Progenitor cell of endocrine pancreas (in vitro differentiated cells): ENCODE results near the gene NME7. TPM values are rescaled to one million over a fixed set of nuclear protein-coding genes. Genes with fewer than 3 reads are reported as not detected.

ENCODE experiments used
- DNase-seq: peaks from one replicate; pipeline ENCODE4 v3.0.0; 2021; ENCODE audit warnings: low spot score; ENCODE audit not compliant: unreplicated experiment
- H3K27ac Mint-ChIP-seq: 2 replicates; pipeline ENCODE4 v1.8.0; 2021; ENCODE audit warnings: mild to moderate bottlenecking, moderate library complexity, mixed read lengths
- H3K27me3 Mint-ChIP-seq: 2 replicates; pipeline ENCODE4 v1.8.0; 2021; ENCODE audit warnings: mixed read lengths
- H3K36me3 Mint-ChIP-seq: 2 replicates; pipeline ENCODE4 v1.8.0; 2022; ENCODE audit warnings: mixed read lengths; ENCODE audit not compliant: insufficient read depth
- H3K4me1 Mint-ChIP-seq: 2 replicates; pipeline ENCODE4 v1.8.0; 2021; ENCODE audit warnings: low read depth, mixed read lengths
- H3K4me3 Mint-ChIP-seq: 2 replicates; pipeline ENCODE4 v1.8.0; 2021; ENCODE audit warnings: low read depth, mild to moderate bottlenecking, moderate library complexity, mixed read lengths
- H3K9me3 Mint-ChIP-seq: 2 replicates; pipeline ENCODE4 v1.8.0; 2021; ENCODE audit warnings: low read depth, mixed read lengths
- total RNA-seq: library from RNA; stranded (reverse); gene quantifications from 2 replicates; pipeline ENCODE4 v1.2.1, GENCODE V29; 2021
- TF ChIP-seq, protein P1 (sequence below): fragments of 200-600 bp; sonication (generic); IDR thresholded peaks from one replicate; pipeline ENCODE4 v1.5.0; 2021; ENCODE audit warnings: antibody characterized with exemption, mild to moderate bottlenecking; ENCODE audit not compliant: unreplicated experiment

NME7 gene
- total RNA-seq, 1 donor from 2014 or later = 32.7 TPM

DNA sequence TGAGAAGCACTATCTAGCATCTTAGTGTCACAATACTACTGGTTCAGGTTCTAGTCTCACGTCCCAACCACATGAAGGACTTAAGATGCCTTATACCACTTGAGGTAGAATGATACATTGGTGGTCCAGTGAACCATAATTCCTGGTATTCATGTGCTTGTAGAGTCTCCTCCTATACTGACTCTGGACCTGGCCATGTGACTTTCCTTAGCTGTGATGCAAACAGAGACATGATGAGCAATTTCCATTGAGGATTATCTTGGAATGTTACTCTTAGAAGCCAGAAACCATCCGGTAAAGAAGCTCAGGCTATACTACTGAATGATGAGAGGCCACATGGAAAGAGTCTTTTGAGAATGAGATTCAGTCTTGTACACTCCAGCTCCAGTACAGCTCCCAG lies 105.7 kb downstream of the NME7 start:
- H3K4me1 Mint-ChIP-seq = no peaks in the 10 kb centered on the region
- H3K36me3 Mint-ChIP-seq = peaks cover 64% of the 10 kb centered on the region
- peaks cover 51% of the 10 kb centered on the region for H3K9me3 Mint-ChIP-seq
- no peak overlapping the region for H3K27ac Mint-ChIP-seq
- H3K4me3 Mint-ChIP-seq = no peak overlapping the region
- no peaks in the 10 kb centered on the region for H3K27me3 Mint-ChIP-seq
- DNase-seq = no peak
- TF ChIP-seq, protein P1, sequence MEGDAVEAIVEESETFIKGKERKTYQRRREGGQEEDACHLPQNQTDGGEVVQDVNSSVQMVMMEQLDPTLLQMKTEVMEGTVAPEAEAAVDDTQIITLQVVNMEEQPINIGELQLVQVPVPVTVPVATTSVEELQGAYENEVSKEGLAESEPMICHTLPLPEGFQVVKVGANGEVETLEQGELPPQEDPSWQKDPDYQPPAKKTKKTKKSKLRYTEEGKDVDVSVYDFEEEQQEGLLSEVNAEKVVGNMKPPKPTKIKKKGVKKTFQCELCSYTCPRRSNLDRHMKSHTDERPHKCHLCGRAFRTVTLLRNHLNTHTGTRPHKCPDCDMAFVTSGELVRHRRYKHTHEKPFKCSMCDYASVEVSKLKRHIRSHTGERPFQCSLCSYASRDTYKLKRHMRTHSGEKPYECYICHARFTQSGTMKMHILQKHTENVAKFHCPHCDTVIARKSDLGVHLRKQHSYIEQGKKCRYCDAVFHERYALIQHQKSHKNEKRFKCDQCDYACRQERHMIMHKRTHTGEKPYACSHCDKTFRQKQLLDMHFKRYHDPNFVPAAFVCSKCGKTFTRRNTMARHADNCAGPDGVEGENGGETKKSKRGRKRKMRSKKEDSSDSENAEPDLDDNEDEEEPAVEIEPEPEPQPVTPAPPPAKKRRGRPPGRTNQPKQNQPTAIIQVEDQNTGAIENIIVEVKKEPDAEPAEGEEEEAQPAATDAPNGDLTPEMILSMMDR = no peak

DNA sequence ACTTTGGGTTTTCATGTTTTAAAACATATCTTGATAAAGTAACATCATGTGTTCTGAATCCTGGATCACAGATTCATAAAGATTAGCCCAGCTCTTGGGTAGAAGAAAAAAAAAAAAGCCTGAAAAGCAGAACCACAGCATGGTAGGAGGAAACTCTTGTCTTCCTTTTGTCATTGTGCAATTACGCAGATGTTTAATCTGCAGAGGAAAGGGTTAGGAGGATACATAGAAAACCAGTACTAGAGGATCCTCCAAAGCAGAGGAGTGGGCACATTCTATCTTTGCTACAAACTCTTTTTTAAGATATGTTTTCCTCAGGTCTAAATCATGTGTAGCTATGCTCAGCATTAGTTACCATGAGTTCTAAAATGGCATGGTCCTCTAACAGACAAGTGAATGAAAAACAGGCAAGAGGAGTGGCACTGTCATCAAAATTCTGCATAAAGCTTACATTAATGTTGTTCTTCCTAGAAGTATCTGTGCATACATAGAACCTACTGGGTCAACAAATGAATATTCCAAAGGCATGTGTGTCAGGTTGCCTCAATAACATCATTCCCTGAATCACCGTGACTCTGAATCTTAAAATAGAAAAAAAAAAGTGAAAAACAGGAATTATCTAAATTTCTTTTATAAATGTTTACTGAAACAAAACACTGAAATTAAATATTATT lies 107.0 kb downstream of the NME7 start:
- peaks cover 43% of the 10 kb centered on the region for H3K9me3 Mint-ChIP-seq

DNA sequence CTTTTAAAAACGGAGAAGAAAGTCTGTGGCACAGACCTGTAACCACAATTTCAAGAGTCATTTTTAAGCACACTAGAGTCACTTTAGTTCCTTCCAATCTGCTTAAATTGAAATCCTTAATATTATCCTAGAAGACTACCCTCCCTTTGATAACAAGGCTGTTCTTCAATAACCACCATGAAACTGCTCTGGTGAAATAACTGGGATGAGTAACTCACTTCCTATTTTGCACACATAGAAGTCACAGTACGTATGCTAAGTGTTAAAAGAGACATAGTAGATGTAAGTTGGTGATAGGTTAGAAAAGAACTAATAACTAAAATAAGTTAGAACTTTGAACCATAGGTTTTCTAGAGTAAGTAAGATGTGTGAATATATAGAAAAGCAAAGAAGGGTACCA lies 107.8 kb downstream of the NME7 start:
- Mint-ChIP-seq H3K4me3 (no peak overlapping the region), H3K9me3 (peaks cover 35% of the 10 kb centered on the region), H3K27me3 (no peaks in the 10 kb centered on the region), H3K4me1 (no peaks in the 10 kb centered on the region), H3K36me3 (peaks cover 50% of the 10 kb centered on the region), H3K27ac (no peak overlapping the region)
- TF ChIP-seq, protein P1 = no peak
- no peak for DNase-seq

More for the DNA sequence above, 107.0 kb downstream of the NME7 start:
- Mint-ChIP-seq H3K27me3 (no peaks in the 10 kb centered on the region), H3K4me3 (no peak overlapping the region), H3K27ac (no peak overlapping the region), H3K4me1 (no peaks in the 10 kb centered on the region), H3K36me3 (peaks cover 58% of the 10 kb centered on the region)
- TF ChIP-seq, protein P1 = no peak
- DNase-seq = no peak

DNA sequence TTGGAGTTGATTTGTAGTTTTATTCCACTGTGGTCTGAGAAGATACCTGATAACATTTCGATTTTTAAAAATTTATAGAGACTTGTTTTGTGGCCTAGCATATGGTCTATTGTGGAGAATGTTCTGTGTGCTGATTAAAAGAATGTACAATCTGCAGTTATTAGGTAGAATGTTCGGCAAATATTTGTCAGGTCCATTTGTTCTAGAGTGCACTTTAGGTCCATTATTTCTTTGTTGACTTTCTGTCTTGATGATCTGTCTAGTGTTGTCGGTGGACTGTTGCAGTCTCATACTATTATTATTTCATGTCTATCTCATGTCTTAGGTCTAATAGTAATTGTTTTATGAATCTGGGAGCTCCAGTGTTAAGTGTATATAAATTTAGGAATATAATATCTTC lies 116.8 kb downstream of the NME7 start:
- TF ChIP-seq, protein P1 = no peak
- peaks cover 19% of the 10 kb centered on the region for H3K9me3 Mint-ChIP-seq
- H3K27me3 Mint-ChIP-seq = no peaks in the 10 kb centered on the region
- no peak for DNase-seq
- no peak overlapping the region for H3K4me3 Mint-ChIP-seq
- peaks cover 18% of the 10 kb centered on the region for H3K4me1 Mint-ChIP-seq
- no peak overlapping the region for H3K27ac Mint-ChIP-seq
- H3K36me3 Mint-ChIP-seq = peaks cover 3% of the 10 kb centered on the region

GRCh38 chr1:169250022-169250421 lies 117.6 kb downstream of the NME7 start:
- no peaks in the 10 kb centered on the region for H3K27me3 Mint-ChIP-seq
- TF ChIP-seq, protein P1 = no peak
- H3K9me3 Mint-ChIP-seq = peaks cover 19% of the 10 kb centered on the region
- no peak for DNase-seq
- no peak overlapping the region for H3K27ac Mint-ChIP-seq
- no peak overlapping the region for H3K4me3 Mint-ChIP-seq
- H3K36me3 Mint-ChIP-seq = peaks cover 3% of the 10 kb centered on the region
- peaks cover 18% of the 10 kb centered on the region for H3K4me1 Mint-ChIP-seq
